WI38 (cell line): Measurements from ENCODE around the gene PARN.

Source experiments
- H3K4me3 ChIP-seq: 2 replicates; pipeline ENCODE4 v1.5.1; 2011; ENCODE audit warnings: low read depth, mild to moderate bottlenecking, control low read depth, low read length
- TF ChIP-seq, protein P1 (sequence below): IDR thresholded peaks from 2 replicates; pipeline ENCODE4 v1.5.1; 2012; ENCODE audit warnings: low read depth, mild to moderate bottlenecking, control low read depth, low read length

The PARN gene

DNA sequence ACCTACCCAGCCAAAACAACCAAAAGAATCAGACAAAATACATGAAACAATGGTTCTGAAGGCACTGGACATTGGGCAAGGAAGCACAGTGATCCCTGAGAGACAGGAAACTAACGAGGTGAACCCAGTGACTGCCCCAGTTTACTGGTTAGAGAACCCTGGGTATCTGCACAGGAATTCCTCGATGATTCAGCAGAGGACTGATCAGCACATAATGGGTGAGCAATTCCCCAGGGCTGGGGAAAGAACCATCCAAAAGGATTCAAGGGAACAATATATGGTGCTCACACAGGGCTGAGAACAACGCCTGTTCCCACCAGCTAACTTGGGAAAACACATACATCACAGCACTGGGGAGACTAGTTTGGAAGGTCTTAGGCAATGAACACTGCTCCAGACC is 167.2 kb downstream of the PARN start:
- no peak overlapping the region for H3K4me3 ChIP-seq
- TF ChIP-seq, protein P1, sequence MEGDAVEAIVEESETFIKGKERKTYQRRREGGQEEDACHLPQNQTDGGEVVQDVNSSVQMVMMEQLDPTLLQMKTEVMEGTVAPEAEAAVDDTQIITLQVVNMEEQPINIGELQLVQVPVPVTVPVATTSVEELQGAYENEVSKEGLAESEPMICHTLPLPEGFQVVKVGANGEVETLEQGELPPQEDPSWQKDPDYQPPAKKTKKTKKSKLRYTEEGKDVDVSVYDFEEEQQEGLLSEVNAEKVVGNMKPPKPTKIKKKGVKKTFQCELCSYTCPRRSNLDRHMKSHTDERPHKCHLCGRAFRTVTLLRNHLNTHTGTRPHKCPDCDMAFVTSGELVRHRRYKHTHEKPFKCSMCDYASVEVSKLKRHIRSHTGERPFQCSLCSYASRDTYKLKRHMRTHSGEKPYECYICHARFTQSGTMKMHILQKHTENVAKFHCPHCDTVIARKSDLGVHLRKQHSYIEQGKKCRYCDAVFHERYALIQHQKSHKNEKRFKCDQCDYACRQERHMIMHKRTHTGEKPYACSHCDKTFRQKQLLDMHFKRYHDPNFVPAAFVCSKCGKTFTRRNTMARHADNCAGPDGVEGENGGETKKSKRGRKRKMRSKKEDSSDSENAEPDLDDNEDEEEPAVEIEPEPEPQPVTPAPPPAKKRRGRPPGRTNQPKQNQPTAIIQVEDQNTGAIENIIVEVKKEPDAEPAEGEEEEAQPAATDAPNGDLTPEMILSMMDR: no peak

DNA sequence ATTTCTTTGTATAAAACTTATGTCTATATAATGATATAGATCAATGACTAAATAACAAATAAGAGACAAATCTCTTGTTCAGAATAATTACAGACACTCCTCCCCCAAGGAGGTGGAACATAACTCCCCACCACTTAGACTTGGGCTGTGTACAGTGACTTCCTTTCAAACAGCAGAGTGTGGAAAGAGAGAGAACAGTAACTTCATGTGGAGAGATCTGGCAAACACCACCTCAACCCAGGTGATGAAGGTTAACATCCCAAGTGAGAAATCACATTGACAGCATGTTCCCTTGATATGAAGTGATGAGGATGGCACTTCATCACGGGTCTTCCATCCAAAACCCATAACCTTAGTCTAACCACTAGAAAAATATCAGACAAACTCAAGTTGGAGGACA is 169.3 kb downstream of the PARN start:
- TF ChIP-seq, protein P1: no peak
- H3K4me3 ChIP-seq: no peak overlapping the region

DNA sequence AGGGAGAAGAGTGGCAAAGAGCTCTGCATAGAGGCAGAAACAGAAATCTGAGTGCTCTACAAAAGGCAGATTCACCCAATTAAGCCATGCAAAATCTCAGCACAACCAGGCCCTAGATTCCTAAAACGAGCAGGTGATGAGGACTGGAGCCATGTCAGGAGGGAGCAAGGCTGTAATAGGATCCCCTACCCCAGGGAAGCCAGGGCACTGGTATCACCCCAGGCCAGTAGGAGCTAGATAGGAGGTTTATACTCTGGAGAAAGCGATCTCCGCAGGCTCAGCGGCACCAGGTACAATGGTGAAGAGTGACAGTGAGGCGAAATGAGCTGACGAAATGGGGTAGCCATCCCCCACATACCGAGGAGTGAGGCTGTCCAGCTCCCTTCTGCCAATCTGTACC is 171.5 kb downstream of the PARN start:
- TF ChIP-seq, protein P1: no peak
- H3K4me3 ChIP-seq: no peak overlapping the region

DNA sequence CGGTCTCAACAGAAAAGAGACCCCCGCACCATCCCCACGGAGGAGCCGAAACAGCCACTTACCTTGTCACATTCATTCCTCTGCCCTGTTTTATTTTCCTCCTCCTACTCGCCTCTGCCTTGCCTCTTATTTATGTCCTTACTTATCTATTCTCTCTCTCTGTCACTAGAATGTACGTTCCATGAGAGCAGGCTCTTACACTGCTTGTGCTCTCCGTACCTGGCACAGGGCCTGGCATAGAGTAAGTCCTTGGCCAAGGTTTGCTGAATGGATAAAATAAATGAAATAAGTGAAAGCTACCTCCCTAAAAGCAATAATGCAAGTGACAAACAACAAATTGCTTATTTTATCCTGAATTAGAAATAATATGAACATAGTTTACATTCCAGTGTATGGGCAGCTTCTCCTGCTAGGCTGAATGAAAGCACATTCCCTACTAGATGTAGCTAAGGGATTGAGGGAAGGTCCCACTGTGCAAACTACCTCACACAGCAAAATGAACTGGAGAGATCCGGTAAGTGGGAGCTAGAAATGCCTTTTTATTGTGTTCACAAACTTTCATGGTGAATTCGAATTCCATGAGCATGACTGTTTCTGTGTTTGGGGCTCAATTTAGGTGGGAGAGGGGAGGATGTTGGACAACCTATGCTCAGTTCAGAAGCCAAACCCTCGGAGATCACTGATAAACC is 173.1 kb downstream of the PARN start:
- TF ChIP-seq, protein P1: no peak
- no peak overlapping the region for H3K4me3 ChIP-seq

DNA sequence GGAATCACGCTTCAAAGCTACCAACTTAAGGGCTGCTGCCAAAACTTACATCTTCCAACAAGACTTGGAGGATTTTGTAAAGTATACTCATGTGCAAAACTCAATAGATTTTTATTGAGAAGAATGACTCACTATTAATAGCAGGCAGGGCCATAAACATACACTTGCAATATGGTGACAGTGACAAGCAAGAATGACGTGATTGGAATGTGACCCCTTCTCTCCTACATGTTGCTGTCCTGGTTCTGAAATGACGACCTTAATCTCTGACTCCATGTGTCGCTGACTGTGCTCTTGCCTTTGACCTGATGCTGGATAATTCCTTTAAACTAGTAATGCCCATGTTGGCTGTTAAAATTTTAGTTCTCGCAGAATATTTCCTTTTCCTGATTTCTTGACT is 174.5 kb downstream of the PARN start:
- H3K4me3 ChIP-seq: no peak overlapping the region
- TF ChIP-seq, protein P1: no peak

DNA sequence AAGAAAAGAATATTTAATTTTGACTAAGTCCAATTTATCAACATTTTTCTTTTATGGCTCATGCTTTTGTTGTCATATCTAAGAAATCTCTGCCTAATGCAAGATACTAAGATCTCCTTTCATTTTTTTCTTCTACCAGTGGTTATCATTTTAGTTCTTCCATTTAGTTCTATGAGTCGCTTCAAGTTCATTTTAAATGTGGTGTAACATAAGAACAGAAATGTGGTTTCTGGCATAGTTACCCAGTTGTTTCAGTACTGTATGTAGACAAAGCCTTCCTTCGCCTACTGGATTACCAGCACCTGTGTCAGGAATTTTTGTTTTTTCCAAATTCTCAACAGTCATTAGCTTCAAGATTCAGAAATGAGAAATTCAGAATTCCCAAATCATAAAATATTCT is 175.7 kb downstream of the PARN start:
- TF ChIP-seq, protein P1: no peak
- no peak overlapping the region for H3K4me3 ChIP-seq

DNA sequence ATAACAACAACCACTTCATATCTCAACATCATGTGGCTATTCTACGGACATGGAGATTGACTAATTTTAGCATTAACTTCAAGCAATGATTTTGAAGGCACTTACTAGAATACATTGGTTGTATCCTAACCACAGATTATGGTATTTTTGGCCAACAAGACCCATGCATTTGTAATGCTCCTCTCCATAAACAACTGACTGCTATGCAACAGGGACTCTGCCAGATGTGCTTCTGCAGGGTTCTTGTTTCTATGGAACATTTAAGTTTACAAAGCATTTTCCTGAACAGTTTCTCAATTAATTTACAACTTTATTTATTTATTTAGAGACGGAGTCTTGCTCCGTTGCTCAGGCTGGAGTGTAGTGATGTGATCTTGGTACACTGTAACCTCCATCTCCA is 178.0 kb downstream of the PARN start:
- no peak overlapping the region for H3K4me3 ChIP-seq
- TF ChIP-seq, protein P1: no peak
